ENCODE data around the gene ANAPC1.
A peak's percentile ranks its signal among the peaks of the same experiment; 100 is the strongest.
"Not testable (repeated sequence)": the region's sequence is repeated elsewhere in the genome, so short reads cannot be mapped to it uniquely, and the experiment has no call there.

The ANAPC1 gene, protein sequence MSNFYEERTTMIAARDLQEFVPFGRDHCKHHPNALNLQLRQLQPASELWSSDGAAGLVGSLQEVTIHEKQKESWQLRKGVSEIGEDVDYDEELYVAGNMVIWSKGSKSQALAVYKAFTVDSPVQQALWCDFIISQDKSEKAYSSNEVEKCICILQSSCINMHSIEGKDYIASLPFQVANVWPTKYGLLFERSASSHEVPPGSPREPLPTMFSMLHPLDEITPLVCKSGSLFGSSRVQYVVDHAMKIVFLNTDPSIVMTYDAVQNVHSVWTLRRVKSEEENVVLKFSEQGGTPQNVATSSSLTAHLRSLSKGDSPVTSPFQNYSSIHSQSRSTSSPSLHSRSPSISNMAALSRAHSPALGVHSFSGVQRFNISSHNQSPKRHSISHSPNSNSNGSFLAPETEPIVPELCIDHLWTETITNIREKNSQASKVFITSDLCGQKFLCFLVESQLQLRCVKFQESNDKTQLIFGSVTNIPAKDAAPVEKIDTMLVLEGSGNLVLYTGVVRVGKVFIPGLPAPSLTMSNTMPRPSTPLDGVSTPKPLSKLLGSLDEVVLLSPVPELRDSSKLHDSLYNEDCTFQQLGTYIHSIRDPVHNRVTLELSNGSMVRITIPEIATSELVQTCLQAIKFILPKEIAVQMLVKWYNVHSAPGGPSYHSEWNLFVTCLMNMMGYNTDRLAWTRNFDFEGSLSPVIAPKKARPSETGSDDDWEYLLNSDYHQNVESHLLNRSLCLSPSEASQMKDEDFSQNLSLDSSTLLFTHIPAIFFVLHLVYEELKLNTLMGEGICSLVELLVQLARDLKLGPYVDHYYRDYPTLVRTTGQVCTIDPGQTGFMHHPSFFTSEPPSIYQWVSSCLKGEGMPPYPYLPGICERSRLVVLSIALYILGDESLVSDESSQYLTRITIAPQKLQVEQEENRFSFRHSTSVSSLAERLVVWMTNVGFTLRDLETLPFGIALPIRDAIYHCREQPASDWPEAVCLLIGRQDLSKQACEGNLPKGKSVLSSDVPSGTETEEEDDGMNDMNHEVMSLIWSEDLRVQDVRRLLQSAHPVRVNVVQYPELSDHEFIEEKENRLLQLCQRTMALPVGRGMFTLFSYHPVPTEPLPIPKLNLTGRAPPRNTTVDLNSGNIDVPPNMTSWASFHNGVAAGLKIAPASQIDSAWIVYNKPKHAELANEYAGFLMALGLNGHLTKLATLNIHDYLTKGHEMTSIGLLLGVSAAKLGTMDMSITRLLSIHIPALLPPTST (N-terminal part only)

DNA sequence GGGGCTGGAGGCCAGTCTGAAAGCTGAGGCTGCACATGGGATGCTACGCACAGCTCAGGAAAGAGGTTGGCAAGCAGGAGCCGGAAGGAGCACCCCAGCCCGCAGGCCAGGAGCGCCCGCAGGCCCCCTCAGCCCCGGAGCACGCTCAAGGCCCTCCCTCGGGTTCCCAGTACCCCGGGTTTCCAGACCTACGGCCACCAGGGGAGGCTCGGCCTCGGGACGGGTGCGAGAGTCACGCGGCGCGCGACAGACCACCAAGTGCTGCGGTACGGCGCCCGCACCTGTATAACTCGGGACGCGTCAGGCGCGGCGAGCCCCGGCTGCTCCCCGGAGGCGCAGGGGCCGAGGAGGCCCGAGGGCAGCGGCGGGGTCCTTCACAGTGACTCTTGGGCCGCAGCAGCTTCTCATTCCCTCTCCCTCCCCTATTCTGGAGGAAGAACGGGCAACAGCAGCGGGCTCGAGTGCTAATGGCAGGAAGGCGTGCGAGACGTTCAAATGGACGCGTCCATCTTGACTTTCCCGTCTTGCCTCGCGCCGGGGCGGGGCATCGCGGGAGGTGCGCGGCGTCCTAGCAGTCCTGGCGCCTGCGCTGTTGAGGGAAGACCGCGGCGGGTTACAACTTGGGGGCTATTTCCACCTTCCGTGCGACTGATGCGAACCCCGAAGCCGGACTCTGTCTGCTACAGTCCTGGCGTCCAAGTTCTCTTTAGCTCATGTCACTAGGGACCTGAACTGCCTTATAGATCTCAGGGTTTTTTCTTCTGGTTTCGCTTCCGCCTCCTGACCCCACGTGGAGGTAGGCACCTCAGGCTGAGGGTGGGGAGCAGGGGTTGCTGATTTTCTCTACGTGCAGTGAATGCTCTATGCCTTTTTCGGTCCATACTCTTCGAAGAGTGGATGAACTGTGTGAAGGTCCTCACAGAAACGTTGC, at the start of gene ANAPC1:
Gene ANAPC1 (minus strand): TSS at position 533 of the 931 bp plus-strand sequence. CDS start 3,368 bp downstream, outside the sequence.
- peak; percentile 73 to 86 (median 75) for DNase-seq (ENCODE audit: low read depth in 3 of 3)

DNA sequence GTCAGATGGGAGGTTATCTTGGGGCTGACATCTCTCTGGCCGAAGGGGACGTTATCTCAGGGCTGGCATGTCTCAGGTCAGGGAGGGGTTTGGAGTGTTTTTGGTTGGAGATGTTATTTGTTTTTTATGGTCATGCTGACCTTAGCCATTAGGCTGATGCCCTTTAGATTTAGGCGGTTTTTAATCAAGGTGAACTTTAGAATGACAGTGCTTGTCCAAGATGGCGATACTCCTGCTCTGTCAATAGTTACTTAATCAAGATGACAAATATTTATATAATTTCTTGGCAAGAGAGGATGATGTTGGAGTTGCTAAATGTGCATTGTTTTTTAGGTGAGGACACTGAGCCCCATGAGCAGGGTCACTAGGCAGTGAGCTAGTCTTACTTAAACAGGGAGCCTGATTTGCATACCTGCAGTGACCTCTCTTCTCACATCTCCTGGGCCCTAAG, 48.9 kb upstream of the ANAPC1 start:
- DNase-seq (ENCODE audit: low read depth in 3 of 3) = no peak

DNA sequence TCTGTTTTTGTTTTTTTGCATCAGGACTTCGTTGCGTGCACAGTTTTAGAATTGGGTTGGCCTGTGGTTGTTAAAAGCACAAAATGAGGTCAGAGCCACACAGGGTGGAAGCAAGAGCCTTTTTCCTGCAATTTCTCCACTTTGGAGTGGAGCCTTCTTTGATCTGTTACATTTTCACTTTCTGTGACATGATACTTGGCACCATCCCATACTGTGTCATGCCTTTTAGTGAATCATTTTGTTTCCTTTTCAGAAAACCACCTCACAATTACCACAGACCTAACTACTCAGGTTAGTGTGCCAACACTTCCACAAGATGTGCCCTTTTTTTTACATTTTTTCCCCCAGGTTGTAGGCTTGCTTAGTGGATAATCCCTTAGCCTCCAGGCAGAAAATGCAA, 46.9 kb upstream of the ANAPC1 start:
- no peak for DNase-seq (ENCODE audit: low read depth in 3 of 3)

DNA sequence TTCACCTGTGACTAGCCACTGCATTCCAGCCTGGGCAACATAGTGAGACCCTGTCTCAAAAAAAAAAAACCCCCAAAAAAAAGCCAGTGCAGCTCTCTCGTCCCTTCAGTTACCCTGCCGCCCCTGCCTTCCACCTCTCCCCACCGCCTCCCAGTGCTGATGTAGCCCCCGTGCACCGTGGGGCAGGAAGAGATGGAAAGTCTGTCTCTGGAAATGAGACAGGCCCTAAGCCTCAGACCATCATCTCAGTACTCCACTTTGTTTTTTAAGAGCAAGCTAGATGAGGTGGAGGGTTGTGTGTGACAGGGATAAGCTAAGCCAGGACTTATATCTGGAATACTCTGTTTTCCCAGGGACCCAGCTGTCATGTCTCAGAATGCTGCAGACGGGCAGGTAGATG, 46.4 kb upstream of the ANAPC1 start:
- DNase-seq (ENCODE audit: low read depth in 3 of 3) = no peak

DNA sequence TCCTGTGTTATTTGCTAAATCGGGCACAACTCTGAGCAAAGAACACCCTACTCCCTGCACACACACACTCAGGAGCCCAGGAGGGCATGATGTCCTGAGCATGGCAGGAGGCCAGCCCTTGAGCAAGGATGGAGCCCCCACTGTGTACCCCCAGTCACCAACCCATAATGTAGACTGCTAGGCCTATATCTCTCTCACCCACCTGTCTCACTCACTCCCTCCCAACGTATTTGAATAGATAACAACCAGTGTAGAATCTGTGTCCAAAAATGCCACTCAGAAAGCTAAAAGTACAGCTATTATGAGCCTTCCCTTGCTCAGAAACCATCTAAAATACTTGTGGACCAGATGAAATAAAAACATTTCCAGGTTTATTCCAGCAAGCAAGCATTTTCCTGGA, 43.7 kb upstream of the ANAPC1 start:
- no peak for DNase-seq (ENCODE audit: low read depth in 3 of 3)

DNA sequence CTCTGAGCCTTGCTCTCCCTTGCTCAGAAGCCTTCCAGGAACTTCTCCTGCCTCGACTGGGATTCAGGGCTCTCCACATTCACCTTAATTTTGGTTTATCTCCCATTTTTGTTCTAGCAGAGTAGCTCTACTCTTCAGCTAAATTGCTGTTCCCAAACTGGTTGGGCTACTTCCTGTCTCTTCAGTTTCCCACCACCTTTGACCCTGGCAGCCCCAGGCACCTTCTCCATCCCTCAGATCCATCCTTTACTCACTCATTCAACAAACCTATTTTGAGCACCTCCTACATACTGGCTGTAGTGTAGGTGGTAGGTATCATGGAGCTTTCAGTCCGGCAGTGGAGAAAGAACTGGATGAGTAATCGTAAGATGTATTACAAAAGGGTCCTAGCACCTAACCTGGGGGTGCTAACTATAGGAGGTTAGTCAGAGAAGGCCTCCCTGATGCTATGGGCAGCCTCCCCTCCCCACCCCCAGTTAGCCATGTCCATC, 40.7 kb upstream of the ANAPC1 start:
- DNase-seq (ENCODE audit: low read depth in 3 of 3) = no peak

DNA sequence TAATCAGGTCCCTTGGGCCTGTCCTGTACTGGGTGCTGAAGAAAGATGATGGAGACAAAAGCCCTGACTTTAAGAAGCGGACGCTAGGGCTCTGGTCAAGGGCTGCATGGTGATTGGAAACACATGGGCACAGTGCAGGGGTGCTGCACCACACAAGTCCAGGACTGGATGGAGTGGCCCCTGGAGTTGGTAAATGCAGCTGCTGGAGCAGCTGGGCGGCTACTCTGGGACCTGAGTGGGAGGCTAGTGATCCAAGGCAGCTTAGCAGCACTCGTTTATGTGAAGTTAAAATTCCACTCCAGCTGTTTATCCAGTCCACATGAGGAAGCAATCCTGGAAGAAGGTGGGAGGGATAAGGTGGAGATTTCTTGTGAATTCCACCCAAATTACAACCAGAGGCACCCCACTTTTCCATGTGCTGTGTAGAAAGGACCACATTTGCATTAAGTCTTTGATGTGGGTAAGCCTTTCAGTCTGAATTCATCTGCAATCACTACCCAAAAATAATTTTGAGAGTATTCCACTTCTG, 39.3 kb upstream of the ANAPC1 start:
- no peak for DNase-seq (ENCODE audit: low read depth in 3 of 3)

DNA sequence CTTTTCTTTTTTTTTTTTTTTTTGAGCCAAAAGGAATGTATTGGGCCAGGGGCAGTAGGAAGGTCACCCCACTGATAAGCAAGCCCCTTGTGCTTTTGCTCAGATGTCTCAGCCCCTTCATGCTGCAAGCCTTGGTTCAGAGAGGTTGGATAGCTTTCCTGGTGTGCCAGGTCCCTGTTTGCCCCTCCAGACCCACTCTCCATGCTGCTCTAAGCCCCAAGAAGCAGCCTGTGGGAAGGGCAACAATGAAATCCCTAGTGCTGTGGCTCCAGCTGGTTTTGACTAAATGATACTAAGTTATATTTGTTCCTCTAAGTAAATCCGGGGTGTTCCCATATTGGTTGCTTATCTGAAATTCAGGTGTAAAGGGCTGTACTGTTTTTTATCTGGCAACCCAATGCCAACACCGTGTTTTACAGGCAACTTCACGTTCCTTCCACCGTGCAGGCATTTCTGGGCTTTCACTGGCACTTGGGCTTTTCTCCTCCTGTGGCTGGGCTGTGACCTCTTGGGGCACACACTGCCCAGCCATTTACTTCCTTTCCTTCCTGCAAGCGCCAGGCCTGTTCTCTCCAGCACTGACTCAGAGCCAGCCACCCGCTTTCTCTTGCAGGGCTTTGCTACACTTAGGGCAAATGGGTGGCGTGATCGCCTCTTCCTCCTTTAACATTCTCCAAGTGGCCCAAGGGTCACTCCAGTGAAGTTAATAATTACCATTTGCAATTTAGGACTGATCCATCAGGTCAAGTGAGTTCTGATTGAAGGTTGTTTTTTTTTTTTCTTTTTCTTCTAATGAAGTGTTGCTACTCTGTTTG, 36.0 kb upstream of the ANAPC1 start:
- no peak for DNase-seq (ENCODE audit: low read depth in 3 of 3)

DNA sequence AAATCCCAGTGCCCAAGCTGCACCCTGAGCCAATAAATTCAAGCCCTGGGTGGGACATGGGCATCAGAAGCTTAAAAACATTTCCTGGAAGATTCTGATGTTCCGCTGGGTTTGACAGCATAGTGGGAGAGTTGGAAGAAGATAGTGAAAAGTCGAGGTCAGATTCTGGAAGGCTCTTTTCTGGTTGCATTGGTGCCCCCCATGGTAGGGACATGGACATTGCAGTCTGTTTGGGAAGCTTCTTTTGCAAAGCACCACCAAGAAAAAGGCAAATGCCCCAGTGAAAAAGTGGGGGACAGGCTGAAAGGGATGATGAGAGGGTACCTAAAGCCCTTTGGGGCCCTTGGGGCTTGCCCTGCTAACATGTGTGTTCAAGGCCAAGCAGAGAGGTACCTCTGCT, 35.4 kb upstream of the ANAPC1 start:
- no peak for DNase-seq (ENCODE audit: low read depth in 3 of 3)

DNA sequence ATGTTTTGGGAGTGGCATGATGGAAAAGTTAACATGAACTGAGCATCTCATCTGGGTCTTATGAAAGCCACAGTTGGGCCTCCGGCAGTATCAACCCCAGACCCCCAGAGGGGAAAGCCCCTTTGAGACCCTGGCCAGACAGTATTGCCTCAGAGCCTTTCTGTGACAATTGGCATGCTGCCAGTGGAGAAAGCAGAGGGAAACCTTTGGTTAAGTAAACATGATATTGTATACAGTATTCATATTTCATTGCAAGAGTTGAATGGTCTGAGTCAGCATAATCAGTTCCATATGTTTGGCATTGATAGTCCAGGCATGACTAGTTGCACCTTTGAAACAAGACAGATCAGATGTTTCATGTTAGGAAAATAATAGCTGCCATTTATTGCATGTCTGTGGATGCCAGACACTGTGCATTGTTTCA, 34.4 kb upstream of the ANAPC1 start:
- DNase-seq (ENCODE audit: low read depth in 3 of 3) = no peak

DNA sequence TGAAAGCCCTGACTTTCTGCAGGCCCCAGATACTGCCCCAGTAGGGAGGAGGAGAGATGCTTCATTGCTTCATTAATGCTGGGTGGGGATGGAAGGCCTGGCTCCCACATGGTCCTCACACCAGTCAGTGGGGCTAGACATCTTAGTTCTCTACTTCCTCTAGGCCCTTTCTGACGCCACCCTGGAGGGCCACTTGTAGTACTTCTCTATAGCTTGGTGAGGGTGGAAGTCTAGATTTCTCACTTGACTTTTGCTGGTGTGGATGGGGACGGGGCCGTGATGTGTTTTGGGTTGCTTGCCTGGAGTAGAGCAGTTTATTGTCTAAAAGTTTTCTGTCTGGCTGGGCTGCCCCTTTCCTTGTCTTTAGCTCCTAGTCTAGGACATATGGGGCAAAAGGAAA, 33.1 kb upstream of the ANAPC1 start:
- DNase-seq (ENCODE audit: low read depth in 3 of 3) = no peak

DNA sequence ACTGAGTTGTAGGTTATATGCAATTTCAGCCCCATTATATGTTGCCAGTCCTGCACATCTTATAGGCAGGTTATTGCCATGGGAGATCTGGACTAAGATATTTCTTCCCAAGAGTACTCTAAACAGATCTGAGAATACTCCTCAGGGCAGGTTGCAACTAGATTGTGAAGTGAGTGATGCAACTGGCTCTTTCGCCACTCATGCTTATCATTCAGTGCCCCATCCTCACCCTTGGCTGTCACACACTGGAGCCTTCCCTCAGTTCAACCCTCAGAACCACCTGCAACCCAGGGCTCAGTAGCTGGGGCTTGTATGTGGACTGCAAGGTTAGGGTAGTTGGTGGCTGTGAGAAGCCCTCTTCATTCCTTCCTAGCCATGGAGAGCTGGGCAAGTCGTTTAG, 28.6 kb upstream of the ANAPC1 start:
- DNase-seq (ENCODE audit: low read depth in 3 of 3) = no peak

DNA sequence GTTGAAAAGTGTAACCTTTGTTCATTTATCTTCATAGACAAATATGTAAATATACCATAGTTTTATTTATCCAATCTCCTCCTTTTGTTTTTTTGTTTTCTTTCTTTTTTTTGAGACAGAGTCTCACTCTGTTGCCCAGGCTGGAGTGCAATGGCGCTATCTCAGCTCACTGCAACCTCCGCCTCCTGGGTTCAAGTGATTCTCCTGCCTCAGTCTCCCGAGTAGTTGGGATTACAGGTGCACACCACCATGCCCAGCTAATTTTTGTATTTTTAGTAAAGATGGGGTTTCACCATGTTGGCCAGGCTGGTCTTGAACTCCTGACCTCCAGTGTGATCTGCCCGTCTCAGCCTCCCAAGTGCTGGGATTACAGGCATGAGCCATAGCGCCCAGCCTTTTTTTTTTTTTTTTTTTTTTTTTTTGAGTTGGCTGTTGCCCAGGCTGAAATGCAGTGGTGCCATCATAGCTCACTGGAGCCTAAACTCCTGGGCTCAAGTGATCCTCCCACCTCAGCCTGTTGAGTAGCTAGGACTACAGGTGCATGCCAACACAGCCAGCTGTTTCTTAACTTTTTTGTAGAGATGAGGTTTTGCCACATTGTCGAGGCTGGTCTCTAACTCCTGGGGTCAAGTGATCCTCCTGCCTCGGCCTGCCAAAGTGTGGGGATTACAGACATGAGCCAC, 27.4 kb upstream of the ANAPC1 start:
- not testable (repeated sequence) for DNase-seq (ENCODE audit: low read depth in 3 of 3)

DNA sequence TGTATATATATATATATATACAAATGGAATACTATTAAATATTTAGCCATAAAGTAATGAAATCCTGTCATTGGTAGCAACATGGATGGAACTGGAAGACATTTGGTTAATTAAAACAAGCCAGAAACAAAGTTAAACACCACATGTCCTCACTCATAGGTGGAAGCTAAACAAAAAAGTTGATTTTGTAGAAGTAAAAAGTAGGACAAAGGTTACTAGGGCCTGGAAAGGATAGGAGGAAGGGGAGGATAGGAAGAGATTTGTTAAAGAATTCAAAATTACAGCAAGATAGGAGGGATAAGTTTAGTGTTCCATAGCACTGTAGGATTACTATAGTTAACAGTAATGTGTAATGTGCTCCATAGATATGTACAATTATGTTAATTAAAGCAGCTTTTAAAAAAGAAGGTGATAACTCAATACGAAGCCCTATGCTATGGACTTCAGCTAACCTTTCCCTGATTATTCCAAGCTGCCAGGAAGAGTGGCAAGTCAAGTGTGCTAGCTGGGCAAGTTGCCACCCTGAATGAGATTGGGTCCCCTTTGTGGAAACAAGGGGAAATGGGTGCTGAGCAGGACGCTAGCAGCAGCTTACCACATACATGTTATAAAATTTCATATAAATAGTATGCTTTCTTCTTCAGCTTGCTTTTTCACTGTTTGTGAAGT, 26.8 kb upstream of the ANAPC1 start:
- no peak for DNase-seq (ENCODE audit: low read depth in 3 of 3)

DNA sequence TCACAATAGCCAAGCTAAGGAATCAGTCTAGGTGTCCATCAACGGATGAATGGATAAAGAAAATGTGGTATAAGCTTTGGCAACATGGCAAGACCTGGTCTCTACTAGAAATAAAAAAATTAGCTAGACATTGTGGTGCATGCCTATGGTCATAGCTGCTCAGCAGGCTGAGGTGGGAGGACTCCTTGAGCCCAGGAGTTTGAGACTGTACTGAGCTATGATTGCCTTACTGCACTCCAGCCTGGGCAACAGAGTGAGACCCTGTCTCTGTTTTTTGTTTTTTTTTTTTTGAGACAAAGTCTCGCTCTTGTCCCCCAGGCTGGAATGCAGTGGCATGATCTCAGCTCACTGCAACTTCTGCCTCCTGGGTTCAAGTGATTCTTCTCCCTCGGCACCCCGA, 26.0 kb upstream of the ANAPC1 start:
- DNase-seq (ENCODE audit: low read depth in 3 of 3) = not testable (repeated sequence)

DNA sequence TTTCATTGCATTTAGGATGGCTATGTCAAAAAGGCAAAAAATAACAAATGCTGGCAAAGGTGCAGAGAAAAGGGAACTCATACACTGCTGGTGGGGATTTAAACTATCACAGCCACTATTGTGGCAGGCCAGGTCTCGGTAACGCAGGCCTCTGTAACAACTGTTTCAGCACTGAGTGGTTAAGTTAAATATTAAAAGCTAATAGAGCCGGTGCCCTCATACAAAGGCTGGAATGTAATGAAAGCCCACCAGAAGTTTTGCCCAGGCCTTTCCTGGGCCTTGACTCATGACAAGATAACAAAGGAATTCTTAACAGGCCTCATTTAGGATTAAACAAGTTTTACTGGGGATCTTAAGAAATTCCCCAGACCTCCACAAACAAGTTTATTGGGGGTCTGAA, 25.1 kb upstream of the ANAPC1 start:
- no peak for DNase-seq (ENCODE audit: low read depth in 3 of 3)

DNA sequence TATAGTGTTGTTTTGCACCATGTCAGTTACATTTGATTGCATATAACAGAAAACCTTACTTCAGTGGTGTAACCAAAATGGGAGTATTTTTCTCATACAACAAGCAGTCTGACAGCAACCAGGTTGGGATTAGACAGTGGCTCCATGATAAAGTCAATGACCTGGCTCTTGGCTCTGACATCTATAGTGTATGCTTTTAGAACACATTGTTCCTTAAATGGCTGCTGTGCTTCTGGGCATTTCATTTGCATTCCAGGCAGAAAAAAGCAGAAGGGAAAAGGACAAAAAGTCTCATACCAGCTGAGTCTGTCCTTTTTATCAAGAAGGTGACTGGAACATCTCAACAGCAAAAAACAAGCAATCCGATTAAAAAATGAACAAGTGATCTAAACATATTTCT, 24.6 kb upstream of the ANAPC1 start:
- no peak for DNase-seq (ENCODE audit: low read depth in 3 of 3)

DNA sequence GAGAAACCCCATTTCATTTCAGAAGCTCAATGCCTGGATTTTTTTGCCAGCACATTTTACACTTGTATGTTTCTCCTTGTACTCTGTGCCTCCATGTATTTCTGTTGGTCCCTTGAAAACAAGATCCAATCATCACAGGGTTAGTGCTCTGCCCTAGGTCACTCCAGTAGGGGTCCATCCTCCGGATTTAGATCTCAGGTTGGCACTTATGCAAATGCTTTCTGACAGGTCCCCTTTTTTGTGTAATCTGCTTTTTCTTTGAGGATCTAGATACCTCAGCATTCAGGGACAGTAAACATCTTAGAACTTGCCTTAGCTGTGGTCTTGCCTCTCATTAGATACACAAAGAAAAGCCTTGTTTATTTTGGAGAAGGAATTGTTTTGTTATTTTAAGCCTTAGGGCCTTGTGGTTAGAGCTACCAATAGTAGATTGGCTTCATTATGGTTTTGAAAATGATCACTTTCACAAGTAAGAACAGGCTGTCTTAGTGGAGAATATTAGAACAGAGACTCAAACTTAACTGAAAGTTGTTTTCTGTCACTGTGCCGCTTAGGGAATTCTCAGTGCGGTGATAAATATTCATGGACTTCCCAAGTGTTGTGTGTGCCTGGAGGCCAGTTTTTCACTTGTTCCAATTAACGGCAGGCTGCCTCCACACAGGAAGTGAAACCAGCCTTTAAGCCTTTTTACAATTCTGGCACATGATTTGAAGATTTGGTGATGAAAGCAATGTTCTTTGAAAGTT, 22.2 kb upstream of the ANAPC1 start:
- no peak for DNase-seq (ENCODE audit: low read depth in 3 of 3)
